K562 (cell line): ENCODE measurements around the gene FRMD3. TPM values are rescaled to one million over a fixed set of nuclear protein-coding genes. Genes with fewer than 3 reads are reported as not detected.

Experiments used
- ATAC-seq: fragments of 200-7000 bp; cut with Tn5 transposase; 3 replicates; pipeline ENCODE4 v1.9.1; 2020; ENCODE audit warnings: moderate library complexity
- BruUV-seq: library from RNA; stranded (reverse); fragments of 400-500 nt; replicated peaks from 2 replicates; lab custom pipeline; 2021; lab: Mats Ljungman, UMichigan
- CTCF ChIA-PET: fragments of 300-600 bp; formaldehyde crosslinking; extraction: SDS; loops from one replicate; lab custom pipeline; 2021; ENCODE audit warnings: low intra/inter-chr PET ratio; lab: Yijun Ruan, JAX
- POLR2A ChIA-PET: fragments of 300-600, 350-650 bp; sonication (Branson Sonifier 250); formaldehyde crosslinking; extraction: SDS; loops from one replicate; lab custom pipeline; 2021; ENCODE audit warnings: antibody characterized with exemption, inconsistent platforms; lab: Yijun Ruan, JAX
- DNase-seq, 4 experiments: peaks; one replicate each; pipeline versions ENCODE4 v3.0.0 to v3.0.0-alpha.2; 2011 to 2018; ENCODE audit warnings: low spot score in 3 of 4, mixed read lengths in 3 of 4; ENCODE audit errors: extremely low read depth in 1 of 4
- FAIRE-seq: peaks from 2 replicates; lab custom pipeline; 2011; peaks lifted over from hg19 to GRCh38; lab: Jason Lieb, UNC
- H2AFZ ChIP-seq: 2 replicates; pipeline ENCODE4 v1.6.0; 2011; ENCODE audit warnings: low read depth, low read length, control low read depth, inconsistent platforms
- H3K27ac ChIP-seq: fragments of 200-600 bp; 3 replicates; pipeline ENCODE4 v1.8.0; 2011; ENCODE audit warnings: low read depth, mild to moderate bottlenecking, control low read depth, inconsistent platforms, low read length, moderate library complexity, mixed read lengths; ENCODE audit errors: extremely low read depth
- H3K27me3 ChIP-seq, 2 experiments: fragments of 300-600 bp in 1 of 2; 2 replicates in 1 of 2; 3 replicates in 1 of 2; pipeline versions ENCODE4 v1.6.0 to v1.8.0; 2011; ENCODE audit warnings: inconsistent platforms in 2 of 2, low read length in 2 of 2, mild to moderate bottlenecking in 1 of 2, mixed read lengths in 1 of 2, moderate library complexity in 1 of 2; ENCODE audit not compliant: control insufficient read depth in 2 of 2, insufficient read depth in 2 of 2
- H3K36me3 ChIP-seq: fragments of 300-600 bp; 3 replicates; pipeline ENCODE4 v1.8.0; 2011; ENCODE audit warnings: mild to moderate bottlenecking, low read length, inconsistent platforms; ENCODE audit not compliant: control insufficient read depth, insufficient read depth
- H3K4me1 ChIP-seq, 2 experiments: fragments of 200-600 bp in 1 of 2; replicated peaks in 1 of 2; 2 replicates in 1 of 2; 3 replicates in 1 of 2; pipeline versions ENCODE4 v1.5.1 to v1.8.0; 2011; ENCODE audit warnings: inconsistent platforms in 2 of 2, low read length in 2 of 2, mild to moderate bottlenecking in 1 of 2, mixed read lengths in 1 of 2, moderate library complexity in 1 of 2; ENCODE audit not compliant: control insufficient read depth in 2 of 2, insufficient read depth in 2 of 2
- H3K4me2 ChIP-seq: 2 replicates; pipeline ENCODE4 v1.6.1; 2011; ENCODE audit warnings: low read length, control low read depth, inconsistent platforms, mixed read lengths; ENCODE audit not compliant: insufficient read depth
- H3K4me3 ChIP-seq: fragments of 200-600 bp; sonication (generic), shearing (Covaris generic); 2 replicates; pipeline ENCODE4 v1.5.1; 2016; ENCODE audit warnings: control low read depth, inconsistent platforms
- H3K79me2 ChIP-seq: fragments of 200-600 bp; 3 replicates; pipeline ENCODE4 v1.8.0; 2011; ENCODE audit warnings: low read length, inconsistent platforms; ENCODE audit not compliant: control insufficient read depth, insufficient read depth
- H3K9ac ChIP-seq, 2 experiments: 2 replicates each; pipeline versions ENCODE4 v1.6.0 to v1.6.1; 2011; ENCODE audit warnings: low read depth in 2 of 2, low read length in 2 of 2, control low read depth in 1 of 2, inconsistent platforms in 1 of 2, mild to moderate bottlenecking in 1 of 2, mixed read lengths in 1 of 2; ENCODE audit not compliant: insufficient read depth in 1 of 2
- H3K9me1 ChIP-seq: one replicate; pipeline ENCODE4 v1.6.0; 2011; ENCODE audit warnings: inconsistent platforms, mild to moderate bottlenecking, low read length, moderate library complexity; ENCODE audit not compliant: control insufficient read depth, insufficient read depth
- H3K9me3 ChIP-seq: replicated peaks from 2 replicates; pipeline ENCODE4 v1.5.1; 2011; ENCODE audit warnings: low read depth, low read length, inconsistent platforms; ENCODE audit not compliant: control insufficient read depth, insufficient read depth
- H4K20me1 ChIP-seq: replicated peaks from 2 replicates; pipeline ENCODE4 v1.6.1; 2011; ENCODE audit warnings: low read length, inconsistent platforms, mixed read lengths; ENCODE audit not compliant: control insufficient read depth, insufficient read depth
- ASH1L ChIP-seq: fragments of 450-650 bp; IDR thresholded peaks from 2 replicates; pipeline ENCODE4 v1.6.1; 2018; ENCODE audit warnings: borderline replicate concordance, mild to moderate bottlenecking, low read depth; ENCODE audit not compliant: partially characterized antibody
- ETS2 ChIP-seq: IDR thresholded peaks from 2 replicates; pipeline ENCODE4 v1.6.1; 2016; ENCODE audit warnings: borderline replicate concordance, missing genetic modification characterization, mild to moderate bottlenecking, moderate library complexity, missing compliant biosample characterization; ENCODE audit not compliant: poor library complexity, severe bottlenecking
- GMEB1 ChIP-seq: fragments of 250-450 bp; sonication (Bioruptor Pico); IDR thresholded peaks from 2 replicates; pipeline ENCODE4 v1.4.0; 2020; ENCODE audit warnings: mild to moderate bottlenecking
- HMBOX1 ChIP-seq: sonication (generic); IDR thresholded peaks from 2 replicates; pipeline ENCODE4 v1.6.1; 2016
- ILF3 ChIP-seq: fragments of 450-650 bp; IDR thresholded peaks from 2 replicates; pipeline ENCODE4 v1.6.1; 2018; ENCODE audit warnings: antibody characterized with exemption, mild to moderate bottlenecking, moderate library complexity, borderline replicate concordance
- JUN ChIP-seq, 2 experiments: sonication (generic) in 1 of 2; formaldehyde crosslinking in 1 of 2; IDR thresholded peaks; 2 replicates each; pipeline versions ENCODE4 v1.6.1 to v1.8.0; 2012 to 2022; ENCODE audit warnings: borderline replicate concordance in 2 of 2, mild to moderate bottlenecking in 2 of 2, improper control_type of control experiment in 1 of 2, low read depth in 1 of 2, low read length in 1 of 2, missing genetic modification reagents in 1 of 2
- LEF1 ChIP-seq: fragments of 450-650 bp; IDR thresholded peaks from 2 replicates; pipeline ENCODE4 v1.6.1; 2016; ENCODE audit warnings: mild to moderate bottlenecking
- RNF2 ChIP-seq: sonication (generic); IDR thresholded peaks from 2 replicates; pipeline ENCODE4 v1.6.1; 2016
- TAF9B ChIP-seq: fragments of 450-650 bp; IDR thresholded peaks from 2 replicates; pipeline ENCODE4 v1.6.1; 2018; ENCODE audit warnings: mild to moderate bottlenecking; ENCODE audit not compliant: partially characterized antibody
- TCF7L2 ChIP-seq: fragments of 150-350 bp; IDR thresholded peaks from 2 replicates; pipeline ENCODE4 v1.6.1; 2016; ENCODE audit warnings: low read depth, mild to moderate bottlenecking, low read length, moderate library complexity
- THAP7 ChIP-seq: fragments of 250-450 bp; sonication (Bioruptor Pico); IDR thresholded peaks from 2 replicates; pipeline ENCODE4 v1.5.0; 2021
- USF1 ChIP-seq: sonication (generic); formaldehyde crosslinking; IDR thresholded peaks from 2 replicates; pipeline ENCODE4 v1.9.0; 2022; ENCODE audit warnings: mild to moderate bottlenecking, missing genetic modification reagents
- XRCC5 ChIP-seq: fragments of 200-400 bp; formaldehyde crosslinking; IDR thresholded peaks from 2 replicates; pipeline ENCODE4 v1.6.1; 2017; ENCODE audit warnings: low read depth, mild to moderate bottlenecking, low read length
- ZKSCAN3 ChIP-seq: fragments of 250-450 bp; sonication (Bioruptor Pico); IDR thresholded peaks from 2 replicates; pipeline ENCODE4 v1.4.0; 2020
- ZNF41 ChIP-seq: fragments of 250-450 bp; sonication (Bioruptor Pico); conservative IDR thresholded peaks from 2 replicates; pipeline ENCODE4 v1.4.0; 2020; ENCODE audit warnings: mild to moderate bottlenecking
- ZNF436 ChIP-seq: fragments of 250-450, 450-650 bp; sonication (Bioruptor Pico); formaldehyde crosslinking; IDR thresholded peaks from 2 replicates; pipeline ENCODE4 v1.7.0; 2020; ENCODE audit warnings: mild to moderate bottlenecking
- WGBS: fragments of 100-300 bp; shearing (Covaris generic); methylation state at CpG from one replicate; pipeline ENCODE4 v1.1.6; 2016; ENCODE audit warnings: low coverage, mixed read lengths; ENCODE audit not compliant: insufficient coverage; ENCODE audit errors: missing lambda C conversion rate; 5-methylcytosine and 5-hydroxymethylcytosine counted together
- in situ Hi-C: fragments of 300-500 bp; cut with MboI; formaldehyde crosslinking; loops from 4 replicates; pipeline ENCODE4 v1.15.0; 2018; ENCODE audit warnings: inconsistent platforms, mixed read lengths
- intact Hi-C: fragments of 100-400 bp; cut with micrococcal nuclease; formaldehyde crosslinking; loops from 2 replicates; pipeline ENCODE4 v1.14.2; 2022
- polyA plus RNA-seq, 8 experiments: library from polyadenylated mRNA; depleted of rRNA in 4 of 8; stranded (reverse) in 5 of 8; unstranded in 3 of 8; fragments of >200 nt; fragmentation: Nextera tagmentation in 2 of 8; fragmentation: Illumina TruSeq in 1 of 8; extraction: Ambion mirVana in 2 of 8; extraction: Trizol in 1 of 8; gene quantifications; 2 replicates each; pipeline versions ENCODE4 v1.2.1 to v1.2.3, GENCODE V29; 2011 to 2014; ENCODE audit warnings: inconsistent platforms in 1 of 8, missing spikeins in 1 of 8
- total RNA-seq, 7 experiments: library from RNA; depleted of rRNA in 6 of 7; stranded (reverse); fragments of >200 nt in 6 of 7; fragmentation: Illumina TruSeq in 2 of 7; extraction: Trizol in 2 of 7; gene quantifications; 2 replicates each; pipeline versions ENCODE4 v1.2.1 to v1.2.3, GENCODE V29; 2011 to 2021; ENCODE audit warnings: low replicate concordance in 1 of 7

FRMD3 gene
- total and polyA plus RNA-seq, 9 of the 15 experiments (the other 6 are each of a cell fraction or from before 2014, with no cell fraction given), result 0.09 to 0.51 (median 0.21) TPM

GRCh38 chr9:83387401-83388185, 150.6 kb downstream of the FRMD3 start:
- Histone ChIP-seq H2AFZ (no peak overlapping the region), H3K27ac (no peak overlapping the region), H3K9me3 (no peaks in the 10 kb centered on the region), H3K27me3 (no peaks in the 10 kb centered on the region), H4K20me1 (no peaks in the 10 kb centered on the region), H3K4me2 (no peak overlapping the region), H3K79me2 (no peaks in the 10 kb centered on the region), H3K4me1 (no peaks in the 10 kb centered on the region), H3K36me3 (no peaks in the 10 kb centered on the region), H3K9me1 (no peaks in the 10 kb centered on the region), H3K9ac (no peak overlapping the region), H3K4me3 (no peak overlapping the region)
- in situ Hi-C loops (no loop called here), intact Hi-C loops (no loop called here)
- no peak for DNase-seq
- CTCF ChIA-PET, result no interaction called here
- TF ChIP-seq JUN (IDR thresholded peaks at IDR 0.05; ENCODE audit: borderline replicate concordance, low read depth, low read length), result no peak
- no peak for TF ChIP-seq JUN (CRISPR knock-in tag; IDR thresholded peaks at IDR 0.05; ENCODE audit: borderline replicate concordance)
- TF ChIP-seq ZNF41, result no peak
- TF ChIP-seq ILF3, result no peak
- TF ChIP-seq THAP7 (CRISPR knock-in tag), result no peak
- no peak for TF ChIP-seq USF1
- no peak for TF ChIP-seq ETS2 (tag)
- no peak for TF ChIP-seq GMEB1 (CRISPR knock-in tag)
- TF ChIP-seq HMBOX1, result no peak
- no peak for TF ChIP-seq LEF1
- no peak for TF ChIP-seq TCF7L2
- TF ChIP-seq ZNF436 (CRISPR knock-in tag), result no peak
- TF ChIP-seq ASH1L, result no peak
- no peak for TF ChIP-seq ZKSCAN3 (CRISPR knock-in tag)
- no peak for TF ChIP-seq RNF2
- no peak for TF ChIP-seq TAF9B
- TF ChIP-seq XRCC5, result no peak
- POLR2A ChIA-PET, result no interaction called here
- ATAC-seq, result no peak
- no TSS peak for BruUV-seq
- no peak for FAIRE-seq
- 1% methylated on average over 7 of the region's 7 CpGs for WGBS
